H1 (cell line): ENCODE results near the gene TMEM115. TPM values are rescaled to one million over a fixed set of nuclear protein-coding genes. Genes with fewer than 3 reads are reported as not detected.

Source experiments
- CTCF ChIA-PET: fragments of 300-600 bp; sonication (Branson Sonifier 250); formaldehyde crosslinking; loops from one replicate; lab custom pipeline; 2021; ENCODE audit not compliant: partially characterized antibody; lab: Charles Lee
- POLR2A ChIA-PET: fragments of 300-600 bp; sonication (Branson Sonifier 250); formaldehyde crosslinking; loops from one replicate; lab custom pipeline; 2021; ENCODE audit warnings: inconsistent platforms; ENCODE audit not compliant: partially characterized antibody; lab: Charles Lee
- DNase-seq, 2 experiments: peaks; one replicate each; pipeline versions ENCODE4 v3.0.0 to v3.0.0-alpha.2; 2010 to 2022; ENCODE audit warnings: low spot score in 2 of 2, low read depth in 1 of 2, mixed read lengths in 1 of 2
- FAIRE-seq: peaks from 2 replicates; lab custom pipeline; 2011; peaks lifted over from hg19 to GRCh38; lab: Jason Lieb, UNC
- H2AFZ ChIP-seq: 2 replicates; pipeline ENCODE4 v1.8.1; 2012; ENCODE audit warnings: low read length, inconsistent platforms
- H2AK5ac ChIP-seq: 2 replicates; pipeline ENCODE4 v1.6.1; 2013; ENCODE audit warnings: low read depth, low read length
- H2BK120ac ChIP-seq: replicated peaks from 2 replicates; pipeline ENCODE3; 2013; ENCODE audit warnings: low read depth, low read length, inconsistent platforms
- H2BK12ac ChIP-seq: 2 replicates; pipeline ENCODE4 v1.6.1; 2013; ENCODE audit warnings: low read depth, low read length
- H2BK15ac ChIP-seq: 2 replicates; pipeline ENCODE4 v1.6.1; 2013; ENCODE audit warnings: low read length
- H2BK20ac ChIP-seq: 2 replicates; pipeline ENCODE4 v1.6.1; 2013; ENCODE audit warnings: low read length
- H2BK5ac ChIP-seq: 2 replicates; pipeline ENCODE4 v1.6.1; 2013; ENCODE audit warnings: low read depth, low read length
- H3K14ac ChIP-seq: 2 replicates; pipeline ENCODE4 v1.6.1; 2013; ENCODE audit warnings: inconsistent platforms; ENCODE audit not compliant: insufficient read length
- H3K18ac ChIP-seq: 2 replicates; pipeline ENCODE4 v1.6.1; 2013; ENCODE audit warnings: low read length; ENCODE audit errors: extremely low read depth
- H3K23ac ChIP-seq: 2 replicates; pipeline ENCODE4 v1.6.1; 2013; ENCODE audit warnings: inconsistent platforms; ENCODE audit not compliant: insufficient read length
- H3K23me2 ChIP-seq: 2 replicates; pipeline ENCODE4 v1.6.1; 2013; ENCODE audit warnings: low read depth, low read length
- H3K27ac ChIP-seq: 2 replicates; pipeline ENCODE4 v1.6.1; 2011; ENCODE audit warnings: low read depth, low read length, inconsistent platforms
- H3K27me3 ChIP-seq, 4 experiments: replicated peaks in 1 of 4; 1 replicate in 1 of 4; 2 replicates in 3 of 4; pipeline versions ENCODE4 v1.6.1 to v1.8.1; 2011 to 2013; ENCODE audit warnings: low read length in 3 of 4, mild to moderate bottlenecking in 3 of 4, inconsistent platforms in 2 of 4, mixed read lengths in 2 of 4, moderate library complexity in 1 of 4; ENCODE audit not compliant: control insufficient read depth in 3 of 4, insufficient read depth in 3 of 4; ENCODE audit errors: extremely low read depth in 1 of 4
- H3K36me3 ChIP-seq, 4 experiments: 2 replicates each; pipeline versions ENCODE4 v1.6.1 to v1.8.1; 2011 to 2013; ENCODE audit warnings: mild to moderate bottlenecking in 4 of 4, low read length in 3 of 4, moderate library complexity in 2 of 4, control low read depth in 1 of 4, inconsistent platforms in 1 of 4; ENCODE audit not compliant: insufficient read depth in 4 of 4, control insufficient read depth in 2 of 4
- H3K4ac ChIP-seq: replicated peaks from 2 replicates; pipeline ENCODE3; 2013; ENCODE audit warnings: low read length, low read depth, mixed read lengths, inconsistent platforms; ENCODE audit not compliant: insufficient read length
- H3K4me1 ChIP-seq, 4 experiments: replicated peaks in 1 of 4; 1 replicate in 1 of 4; 2 replicates in 3 of 4; pipeline versions ENCODE4 v1.6.1 to v1.8.1; 2011 to 2013; ENCODE audit warnings: low read length in 3 of 4, inconsistent platforms in 2 of 4, mixed read lengths in 1 of 4; ENCODE audit not compliant: insufficient read depth in 4 of 4, control insufficient read depth in 3 of 4
- H3K4me2 ChIP-seq, 2 experiments: 2 replicates each; pipeline versions ENCODE4 v1.6.1 to v1.8.1; 2011 to 2013; ENCODE audit warnings: low read depth in 2 of 2, low read length in 2 of 2, control low read depth in 1 of 2, inconsistent platforms in 1 of 2, mild to moderate bottlenecking in 1 of 2; ENCODE audit not compliant: insufficient read depth in 1 of 2
- H3K4me3 ChIP-seq, 4 experiments: fragments of 200-600, 300-600 bp in 1 of 4; sonication (generic), shearing (Covaris generic), sonication (Bioruptor Twin) in 1 of 4; 2 replicates each; pipeline versions ENCODE4 v1.5.1 to v1.8.1; 2011 to 2016; ENCODE audit warnings: low read length in 4 of 4, low read depth in 3 of 4, control low read depth in 2 of 4, inconsistent platforms in 2 of 4, mild to moderate bottlenecking in 2 of 4, mixed read lengths in 1 of 4, moderate library complexity in 1 of 4; ENCODE audit not compliant: insufficient read depth in 2 of 4; ENCODE audit errors: extremely low read depth in 1 of 4
- H3K56ac ChIP-seq: replicated peaks from 2 replicates; pipeline ENCODE3; 2013; ENCODE audit warnings: low read depth, mild to moderate bottlenecking, mixed read lengths, low read length, inconsistent platforms; ENCODE audit not compliant: insufficient read length
- H3K79me1 ChIP-seq: 2 replicates; pipeline ENCODE4 v1.6.1; 2013; ENCODE audit warnings: low read depth, low read length, control low read depth
- H3K79me2 ChIP-seq, 2 experiments: 2 replicates each; pipeline versions ENCODE4 v1.6.1 to v1.8.1; 2012 to 2013; ENCODE audit warnings: low read length in 2 of 2, mild to moderate bottlenecking in 2 of 2, inconsistent platforms in 1 of 2; ENCODE audit not compliant: insufficient read depth in 2 of 2, control insufficient read depth in 1 of 2
- H3K9ac ChIP-seq, 4 experiments: replicated peaks in 1 of 4; 1 replicate in 1 of 4; 2 replicates in 3 of 4; pipeline versions ENCODE4 v1.6.1 to v1.8.1; 2011 to 2013; ENCODE audit warnings: low read depth in 3 of 4, low read length in 3 of 4, control low read depth in 2 of 4, mild to moderate bottlenecking in 2 of 4, moderate library complexity in 2 of 4, inconsistent platforms in 1 of 4; ENCODE audit errors: extremely low read depth in 1 of 4
- H3K9me3 ChIP-seq, 2 experiments: 2 replicates each; pipeline versions ENCODE4 v1.6.1 to v1.8.1; 2012 to 2013; ENCODE audit warnings: mild to moderate bottlenecking in 2 of 2, moderate library complexity in 2 of 2, control low read depth in 1 of 2, inconsistent platforms in 1 of 2, low read depth in 1 of 2, low read length in 1 of 2, mixed read lengths in 1 of 2; ENCODE audit not compliant: insufficient read depth in 2 of 2
- H4K20me1 ChIP-seq, 2 experiments: replicated peaks in 1 of 2; 2 replicates each; pipeline versions ENCODE3 to v1.8.1; 2011 to 2013; ENCODE audit warnings: inconsistent platforms in 2 of 2, low read length in 2 of 2, mild to moderate bottlenecking in 1 of 2; ENCODE audit not compliant: insufficient read depth in 2 of 2, control insufficient read depth in 1 of 2
- H4K5ac ChIP-seq: 2 replicates; pipeline ENCODE4 v1.6.1; 2013; ENCODE audit warnings: low read length, low read depth, mixed read lengths, inconsistent platforms; ENCODE audit not compliant: insufficient read length
- H4K8ac ChIP-seq: 2 replicates; pipeline ENCODE4 v1.8.0; 2013; ENCODE audit warnings: mild to moderate bottlenecking, moderate library complexity, low read length, inconsistent platforms; ENCODE audit not compliant: insufficient read depth; ENCODE audit errors: extremely low read depth
- H4K91ac ChIP-seq: replicated peaks from 2 replicates; pipeline ENCODE3; 2013; ENCODE audit warnings: low read length, mixed read lengths, inconsistent platforms; ENCODE audit not compliant: insufficient read length
- ATF3 ChIP-seq: IDR thresholded peaks from 2 replicates; pipeline ENCODE4 v1.6.1; 2011; ENCODE audit warnings: low read depth, mild to moderate bottlenecking, low read length; ENCODE audit not compliant: insufficient read depth
- BRCA1 ChIP-seq: IDR thresholded peaks from 2 replicates; pipeline ENCODE4 v1.6.1; 2012; ENCODE audit warnings: low read depth, low read length, improper control_type of control experiment
- CHD2 ChIP-seq: IDR thresholded peaks from 2 replicates; pipeline ENCODE4 v1.6.1; 2012; ENCODE audit warnings: low read length, improper control_type of control experiment
- EGR1 ChIP-seq: IDR thresholded peaks from 2 replicates; pipeline ENCODE4 v1.6.1; 2011; ENCODE audit warnings: low read depth, low read length, borderline replicate concordance
- GABPA ChIP-seq: IDR thresholded peaks from 2 replicates; pipeline ENCODE4 v1.6.1; 2011; ENCODE audit warnings: mild to moderate bottlenecking, low read length, moderate library complexity, borderline replicate concordance; ENCODE audit not compliant: insufficient read depth
- KDM5A ChIP-seq: fragments of 200-600 bp; IDR thresholded peaks from 2 replicates; pipeline ENCODE4 v1.7.1; 2012; ENCODE audit warnings: mild to moderate bottlenecking, low read length, inconsistent platforms, mixed read lengths
- MAX ChIP-seq: IDR thresholded peaks from 2 replicates; pipeline ENCODE4 v1.6.1; 2012; ENCODE audit warnings: inconsistent platforms
- NRF1 ChIP-seq: IDR thresholded peaks from 2 replicates; pipeline ENCODE4 v1.6.1; 2011; ENCODE audit warnings: mild to moderate bottlenecking, low read depth, low read length, improper control_type of control experiment
- POU5F1 ChIP-seq: IDR thresholded peaks from 2 replicates; pipeline ENCODE4 v1.6.1; 2011; ENCODE audit warnings: low read depth, mild to moderate bottlenecking, low read length, moderate library complexity
- SIN3A ChIP-seq, 2 experiments: IDR thresholded peaks in 1 of 2; conservative IDR thresholded peaks in 1 of 2; 2 replicates each; pipeline ENCODE4 v1.6.1; 2011 to 2012; ENCODE audit warnings: low read length in 2 of 2, improper control_type of control experiment in 1 of 2, low read depth in 1 of 2, mild to moderate bottlenecking in 1 of 2
- SIX5 ChIP-seq: IDR thresholded peaks from 2 replicates; pipeline ENCODE4 v1.6.1; 2011; ENCODE audit warnings: mild to moderate bottlenecking, low read depth, low read length
- TAF1 ChIP-seq: IDR thresholded peaks from 2 replicates; pipeline ENCODE4 v1.6.1; 2011; ENCODE audit warnings: mild to moderate bottlenecking, low read depth, low read length
- ZNF274 ChIP-seq: IDR thresholded peaks from 2 replicates; pipeline ENCODE4 v1.7.0; 2012; ENCODE audit warnings: low read length, borderline replicate concordance; ENCODE audit errors: extremely low read depth
- WGBS, 2 experiments: shearing (Covaris generic) in 1 of 2; methylation state at CpG; one replicate each; pipeline versions ENCODE4 v1.1.6 to v1.1.7; 2013 to 2015; ENCODE audit warnings: low lambda C conversion rate in 2 of 2, mixed read lengths in 2 of 2, inconsistent platforms in 1 of 2, low coverage in 1 of 2, missing lambda C conversion rate in 1 of 2; ENCODE audit not compliant: insufficient replicate concordance in 2 of 2, insufficient coverage in 1 of 2, insufficient read length in 1 of 2; ENCODE audit errors: extremely low coverage in 1 of 2, missing lambda C conversion rate in 1 of 2; 5-methylcytosine and 5-hydroxymethylcytosine counted together
- polyA plus RNA-seq, 7 experiments: library from polyadenylated mRNA; depleted of rRNA in 3 of 7; stranded (reverse) in 5 of 7; unstranded in 2 of 7; fragments of >200 nt in 5 of 7; fragments of 200-250 nt in 2 of 7; gene quantifications; 1 replicate in 5 of 7; 2 replicates in 1 of 7; 4 replicates in 1 of 7; pipeline versions ENCODE4 v1.2.1 to v1.2.3, GENCODE V29; 2011 to 2013; ENCODE audit warnings: missing spikeins in 2 of 7, mixed read lengths in 2 of 7
- total RNA-seq: library from RNA; stranded (reverse); fragmentation: NEBNext Ultra II Directional; extraction: Animal tissue kit (Norgen Biotek cat#: 25700); gene quantifications from 2 replicates; pipeline ENCODE4 v1.2.1, GENCODE V29; 2021

The TMEM115 gene
- total and polyA plus RNA-seq, 2 of the 8 experiments (the other 6 are each of a cell fraction or from before 2014, with no cell fraction given): 25.4 to 32.4 TPM

GRCh38 chr3:50378757-50379156 lies 19.4 kb upstream of the TMEM115 start:
- WGBS, 2 experiments: 83% methylated on average over 17 of the region's 17 CpGs; no CpG with 5 or more reads in 1 of the 2 experiments
- TF ChIP-seq CHD2 (no peak), BRCA1 (no peak), POU5F1 (no peak), TAF1 (no peak), KDM5A (no peak), ZNF274 (no peak), SIN3A (conservative IDR thresholded peaks at IDR 0.05 in 1 of 2, IDR thresholded peaks at IDR 0.05 in 1 of 2; ENCODE audit: low read depth in 1 of 2, low read length in 2 of 2) (no peak), MAX (no peak), NRF1 (no peak), ATF3 (no peak), SIX5 (no peak), GABPA (no peak), EGR1 (no peak)

More at GRCh38 chr3:50378757-50379156, 19.4 kb upstream of the TMEM115 start:
- no peaks in the 10 kb centered on the region for H3K36me3 ChIP-seq
- no peak overlapping the region for H2AFZ ChIP-seq
- H3K23ac ChIP-seq: no peak overlapping the region
- no peak for DNase-seq
- H4K5ac ChIP-seq: no peak overlapping the region
- ChIA-PET POLR2A (interaction anchor here (2.1 kb wide), 1 partner anchor 12 kb away, joined by 7 read pairs; no protein-coding TSS in a partner anchor), CTCF (interaction anchor here (0.9 to 1.6 kb wide), 8 partner anchors 9 to 164 kb away, joined by 3 to 6 read pairs (median 4); partner anchors contain the start of genes CYB561D2 and NPRL2)
- H3K27ac ChIP-seq: no peak overlapping the region
- no peak overlapping the region for H2BK120ac ChIP-seq
- no peak overlapping the region for H3K9ac ChIP-seq
- H3K23me2 ChIP-seq: no peaks in the 10 kb centered on the region
- H4K91ac ChIP-seq: no peak overlapping the region
- no peak overlapping the region for H3K4me3 ChIP-seq
- no peaks in the 10 kb centered on the region for H3K79me2 ChIP-seq
- peak overlapping the region; percentile 87; the same call in 1 of the 2 replicates for H2BK12ac ChIP-seq
- no peak overlapping the region for H3K4me2 ChIP-seq
- no peak overlapping the region for H3K14ac ChIP-seq
- H3K18ac ChIP-seq: no peak overlapping the region; the same call in 1 of the 2 replicates
- H3K27me3 ChIP-seq: peaks cover 0 to 3% (median 0%) of the 10 kb centered on the region in 4 experiments; a peak in 2 of 7 replicates
- no peak overlapping the region; the same call in 1 of the 2 replicates for H2BK5ac ChIP-seq
- 0 out of 2 replicates have a peak overlapping the region, but pooled peaks have one; percentile 24 for H2AK5ac ChIP-seq
- no peaks in the 10 kb centered on the region for H3K79me1 ChIP-seq
- H4K20me1 ChIP-seq: peaks cover 4% of the 10 kb centered on the region in 2 experiments
- H3K4ac ChIP-seq: no peak overlapping the region
- H4K8ac ChIP-seq: peak overlapping the region; percentile 31; the same call in 1 of the 2 replicates
- no peaks in the 10 kb centered on the region for H3K9me3 ChIP-seq
- no peak for FAIRE-seq
- no peak overlapping the region for H2BK20ac ChIP-seq
- H2BK15ac ChIP-seq: peak overlapping the region; percentile 81; the same call in 1 of the 2 replicates
- H3K56ac ChIP-seq: no peak overlapping the region
- H3K4me1 ChIP-seq: peaks cover 0 to 15% (median 10%) of the 10 kb centered on the region in 4 experiments; a peak in 6 of 7 replicates
